GM23338 (cell line): ENCODE results near the gene JPH3. TPM values are rescaled to one million over a fixed set of nuclear protein-coding genes. Genes with fewer than 3 reads are reported as not detected.

Experiments used
- ATAC-seq: fragments of 200-7000 bp; cut with Tn5 transposase; 3 replicates; pipeline ENCODE4 v1.9.1; 2020
- DNase-seq: peaks from one replicate; pipeline ENCODE4 v3.0.0-alpha.2; 2015; ENCODE audit warnings: low spot score
- H2AFZ ChIP-seq: fragments of 200-600 bp; sonication (generic); 2 replicates; pipeline ENCODE4 v1.8.0; 2016; ENCODE audit warnings: antibody characterized with exemption, mild to moderate bottlenecking, moderate library complexity
- H3F3A ChIP-seq: fragments of 200-600 bp; sonication (generic); replicated peaks from 2 replicates; pipeline ENCODE4 v1.8.0; 2017; ENCODE audit warnings: antibody characterized with exemption, mixed run types, low read depth
- H3K27ac ChIP-seq: fragments of 200-600 bp; sonication (generic); 2 replicates; pipeline ENCODE4 v1.6.1; 2016; ENCODE audit warnings: low read depth
- H3K27me3 ChIP-seq: fragments of 200-600 bp; sonication (generic); 2 replicates; pipeline ENCODE4 v1.8.0; 2016; ENCODE audit warnings: mild to moderate bottlenecking, mixed run types, moderate library complexity; ENCODE audit not compliant: insufficient read depth
- H3K36me3 ChIP-seq: fragments of 200-600 bp; sonication (generic); 2 replicates; pipeline ENCODE4 v1.8.0; 2016; ENCODE audit warnings: mild to moderate bottlenecking; ENCODE audit not compliant: insufficient read depth
- H3K4me1 ChIP-seq: fragments of 200-600 bp; sonication (generic); 2 replicates; pipeline ENCODE4 v1.8.0; 2016; ENCODE audit warnings: mild to moderate bottlenecking, moderate library complexity; ENCODE audit not compliant: insufficient read depth
- H3K4me2 ChIP-seq: fragments of 200-600 bp; sonication (generic); 2 replicates; pipeline ENCODE4 v1.7.1; 2017; ENCODE audit warnings: mixed run types
- H3K4me3 ChIP-seq: fragments of 200-600 bp; sonication (generic); 2 replicates; pipeline ENCODE4 v1.6.1; 2016; ENCODE audit warnings: mixed run types
- H3K79me2 ChIP-seq: fragments of 200-600 bp; sonication (generic); replicated peaks from 2 replicates; pipeline ENCODE4 v1.8.0; 2017; ENCODE audit warnings: mild to moderate bottlenecking; ENCODE audit not compliant: insufficient read depth
- H3K9me2 ChIP-seq: fragments of 200-600 bp; sonication (generic); 2 replicates; pipeline ENCODE4 v1.8.0; 2017; ENCODE audit not compliant: insufficient read depth
- H4K20me1 ChIP-seq: fragments of 200-600 bp; sonication (generic); replicated peaks from 2 replicates; pipeline ENCODE4 v1.8.0; 2017; ENCODE audit warnings: mild to moderate bottlenecking; ENCODE audit not compliant: insufficient read depth
- H3K27ac Mint-ChIP-seq: 2 replicates; pipeline ENCODE4 v1.8.0; 2020; ENCODE audit warnings: inconsistent platforms, mild to moderate bottlenecking, moderate library complexity, mixed read lengths
- H3K27me3 Mint-ChIP-seq: 3 replicates; pipeline ENCODE4 v1.8.0; 2022; ENCODE audit warnings: low read depth, mild to moderate bottlenecking, moderate library complexity, mixed read lengths, inconsistent platforms; ENCODE audit not compliant: insufficient read depth, poor library complexity
- H3K36me3 Mint-ChIP-seq: 3 replicates; pipeline ENCODE4 v1.8.0; 2021; ENCODE audit warnings: low read depth, mild to moderate bottlenecking, inconsistent platforms, moderate library complexity, mixed read lengths
- H3K4me1 Mint-ChIP-seq: 3 replicates; pipeline ENCODE4 v1.8.0; 2020; ENCODE audit warnings: mild to moderate bottlenecking, inconsistent platforms, mixed read lengths
- H3K4me3 Mint-ChIP-seq: 3 replicates; pipeline ENCODE4 v1.8.0; 2021; ENCODE audit warnings: moderate library complexity, mild to moderate bottlenecking, inconsistent platforms, mixed read lengths
- H3K9me3 Mint-ChIP-seq: 3 replicates; pipeline ENCODE4 v1.8.0; 2020; ENCODE audit warnings: moderate library complexity, mild to moderate bottlenecking, inconsistent platforms, mixed read lengths
- CREB1 ChIP-seq: fragments of 250-450 bp; sonication (Bioruptor Pico); IDR thresholded peaks from 2 replicates; pipeline ENCODE4 v1.5.0; 2020; ENCODE audit warnings: low read depth, mild to moderate bottlenecking, moderate library complexity
- CTCF ChIP-seq, 2 experiments: fragments of 200-600 bp in 1 of 2; sonication (generic) in 1 of 2; conservative IDR thresholded peaks; 2 replicates each; pipeline versions ENCODE4 v1.5.1 to v1.6.1; 2016 to 2017; ENCODE audit warnings: antibody characterized with exemption in 2 of 2, low read depth in 2 of 2, mild to moderate bottlenecking in 2 of 2, moderate library complexity in 1 of 2
- ETS1 ChIP-seq: IDR thresholded peaks from 2 replicates; pipeline ENCODE4 v1.6.1; 2016; ENCODE audit warnings: antibody characterized with exemption
- EZH2 ChIP-seq: fragments of 200-600 bp; sonication (generic); IDR thresholded peaks from one replicate; pipeline ENCODE4 v1.8.0; 2017; ENCODE audit warnings: antibody characterized with exemption, mild to moderate bottlenecking, low read depth; ENCODE audit not compliant: unreplicated experiment
- EZH2phosphoT487 ChIP-seq: fragments of 200-600 bp; sonication (generic); IDR thresholded peaks from one replicate; pipeline ENCODE4 v1.8.1; 2018; ENCODE audit warnings: antibody characterized with exemption; ENCODE audit not compliant: unreplicated experiment
- POLR2AphosphoS5 ChIP-seq: IDR thresholded peaks from 2 replicates; pipeline ENCODE4 v1.6.1; 2016; ENCODE audit warnings: antibody characterized with exemption, low read depth
- REST ChIP-seq: IDR thresholded peaks from one replicate; pipeline ENCODE4 v1.6.1; 2018; ENCODE audit warnings: antibody characterized with exemption; ENCODE audit not compliant: unreplicated experiment
- STAT1 ChIP-seq: IDR thresholded peaks from one replicate; pipeline ENCODE4 v1.6.1; 2016; ENCODE audit warnings: antibody characterized with exemption; ENCODE audit not compliant: unreplicated experiment
- ZNF114 ChIP-seq: fragments of 250-450 bp; sonication (Bioruptor Pico); IDR thresholded peaks from 2 replicates; pipeline ENCODE4 v1.5.0; 2020; ENCODE audit warnings: mild to moderate bottlenecking, moderate library complexity
- ZNF331 ChIP-seq: fragments of 250-450 bp; sonication (Bioruptor Pico); IDR thresholded peaks from 2 replicates; pipeline ENCODE4 v1.5.0; 2020; ENCODE audit warnings: low read depth, mild to moderate bottlenecking, moderate library complexity
- ZNF462 ChIP-seq: fragments of 250-450 bp; sonication (Bioruptor Pico); IDR thresholded peaks from 2 replicates; pipeline ENCODE4 v1.5.0; 2020; ENCODE audit warnings: mild to moderate bottlenecking, moderate library complexity
- polyA plus RNA-seq: library from polyadenylated mRNA; unstranded; fragments of >200 nt; fragmentation: Nextera tagmentation; extraction: Ambion mirVana; gene quantifications from 2 replicates; pipeline ENCODE4 v1.2.1, GENCODE V29; 2016
- total RNA-seq: library from RNA; depleted of rRNA; stranded (reverse); fragments of >200 nt; shearing (Covaris generic); gene quantifications from 2 replicates; pipeline ENCODE4 v1.2.3, GENCODE V29; 2014

The JPH3 gene
- total and polyA plus RNA-seq, 2 experiments from 2014 or later: 8.4 to 38.3 TPM

GRCh38 chr16:87554754-87555427 lies 47.4 kb upstream of the JPH3 start:
- H3K4me3 Mint-ChIP-seq: no peak overlapping the region
- Histone ChIP-seq H3K4me2 (no peak overlapping the region), H3K4me3 (no peak overlapping the region), H3K27ac (no peak overlapping the region), H3K27me3 (no peaks in the 10 kb centered on the region), H2AFZ (no peak overlapping the region), H3K79me2 (no peaks in the 10 kb centered on the region), H4K20me1 (no peaks in the 10 kb centered on the region), H3F3A (no peaks in the 10 kb centered on the region), H3K36me3 (no peaks in the 10 kb centered on the region), H3K4me1 (no peaks in the 10 kb centered on the region), H3K9me2 (no peaks in the 10 kb centered on the region)
- H3K27me3 Mint-ChIP-seq: peaks cover 6% of the 10 kb centered on the region
- peaks cover 2% of the 10 kb centered on the region; the same call in 2 of the 3 replicates for H3K4me1 Mint-ChIP-seq
- no peak for ATAC-seq
- DNase-seq: no peak
- H3K27ac Mint-ChIP-seq: no peak overlapping the region
- peaks cover 1% of the 10 kb centered on the region; the same call in 1 of the 3 replicates for H3K9me3 Mint-ChIP-seq
- TF ChIP-seq EZH2 (no peak), ZNF114 (CRISPR knock-in tag) (no peak), STAT1 (no peak), REST (no peak), CREB1 (CRISPR knock-in tag) (no peak), EZH2phosphoT487 (no peak), CTCF (conservative IDR thresholded peaks at IDR 0.05; ENCODE audit: low read depth in 2 of 2) (no peak), POLR2AphosphoS5 (no peak), ETS1 (no peak), ZNF331 (no peak), ZNF462 (no peak)
- no peaks in the 10 kb centered on the region for H3K36me3 Mint-ChIP-seq
